HPDE6-E6E7 (cell line): ENCODE data around the gene COA8.

Experiments
- DNase-seq: peaks from one replicate; pipeline ENCODE4 v3.0.0; 2011; ENCODE audit warnings: missing footprints; ENCODE audit errors: extremely low spot score

Gene COA8

DNA sequence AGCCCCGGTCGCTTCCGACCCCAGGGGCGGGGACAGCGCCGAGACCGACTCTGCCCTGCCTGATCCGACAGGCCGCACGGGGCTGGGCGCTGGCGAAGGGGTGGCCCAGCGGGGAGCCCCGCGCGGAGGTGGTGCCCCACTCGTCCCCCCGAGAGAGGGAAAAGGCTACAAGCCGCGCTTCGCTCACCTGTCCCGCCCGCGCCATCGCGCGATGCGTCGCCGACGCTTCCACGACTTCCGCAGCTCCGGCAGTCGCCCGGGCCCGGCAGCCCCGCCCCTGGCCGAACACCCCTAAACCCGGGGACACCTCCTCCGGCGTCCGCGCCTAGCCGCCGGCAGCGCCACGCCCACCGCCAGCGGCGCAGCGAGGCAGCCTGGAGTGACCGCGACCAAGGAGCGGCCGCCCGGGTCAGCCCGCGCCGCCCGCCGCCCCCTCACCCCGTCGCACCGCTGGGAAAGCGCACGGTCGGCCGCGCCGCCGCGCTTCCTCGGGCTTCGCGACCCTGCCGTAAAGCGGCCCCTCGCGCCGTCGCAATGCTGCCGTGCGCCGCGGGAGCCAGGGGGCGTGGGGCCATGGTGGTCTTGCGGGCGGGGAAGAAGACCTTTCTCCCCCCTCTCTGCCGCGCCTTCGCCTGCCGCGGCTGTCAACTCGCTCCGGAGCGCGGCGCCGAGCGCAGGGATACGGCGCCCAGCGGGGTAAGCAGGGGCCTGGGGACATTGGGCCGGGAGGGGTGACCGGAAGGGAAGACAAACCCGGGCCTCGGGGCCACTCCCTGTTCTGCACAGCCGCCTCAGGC, at the start of gene COA8, which contains the start of gene BAG5:
TSS of gene COA8 (plus strand) at position 532 of the 797 bp plus-strand sequence. CDS start at position 574, 42 bp downstream.
TSS of gene BAG5 (minus strand) at position 229 of the 797 bp plus-strand sequence. CDS start 1,493 bp downstream, outside the sequence.
- peak; percentile 82 for DNase-seq

DNA sequence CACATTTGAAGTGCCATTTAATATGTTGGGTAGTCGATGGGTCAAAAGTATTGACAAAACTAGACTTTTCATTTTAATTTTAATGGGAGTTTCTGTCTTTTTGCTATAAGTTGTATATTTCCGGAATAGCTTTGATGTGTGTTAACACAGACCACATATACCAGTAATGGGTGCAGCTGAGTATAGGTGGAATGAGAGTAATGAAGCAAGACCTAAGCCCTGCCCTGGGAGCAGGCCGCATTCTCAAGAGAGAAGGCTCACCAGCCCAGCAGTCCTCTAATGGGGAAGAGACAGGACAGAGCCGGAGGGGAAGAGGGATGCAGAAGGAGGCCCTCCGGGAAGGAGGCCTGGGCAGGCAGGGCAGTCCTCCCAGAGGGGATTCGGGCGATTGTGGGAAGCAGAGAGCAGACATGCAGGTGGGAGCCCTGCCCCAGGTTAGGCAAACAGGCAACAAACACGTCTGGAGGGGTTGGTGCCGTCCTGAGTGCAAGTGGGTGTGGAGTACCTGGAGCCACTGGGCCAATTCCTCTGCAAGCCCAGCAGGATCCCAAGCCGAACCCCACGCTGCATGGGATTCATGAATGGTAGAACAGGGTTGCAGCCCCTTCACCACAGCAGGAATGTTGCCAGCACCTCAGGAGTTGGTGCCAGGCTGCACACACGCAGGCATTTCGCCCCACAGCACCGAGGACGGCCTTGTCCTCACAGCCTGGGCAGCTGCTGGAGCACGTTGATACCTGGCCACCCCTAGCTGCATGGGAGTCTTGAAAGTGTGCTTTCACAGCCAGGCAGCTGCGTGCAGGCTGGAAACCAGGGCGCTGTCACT, 48.0 kb upstream of the COA8 start:
- DNase-seq = no peak

DNA sequence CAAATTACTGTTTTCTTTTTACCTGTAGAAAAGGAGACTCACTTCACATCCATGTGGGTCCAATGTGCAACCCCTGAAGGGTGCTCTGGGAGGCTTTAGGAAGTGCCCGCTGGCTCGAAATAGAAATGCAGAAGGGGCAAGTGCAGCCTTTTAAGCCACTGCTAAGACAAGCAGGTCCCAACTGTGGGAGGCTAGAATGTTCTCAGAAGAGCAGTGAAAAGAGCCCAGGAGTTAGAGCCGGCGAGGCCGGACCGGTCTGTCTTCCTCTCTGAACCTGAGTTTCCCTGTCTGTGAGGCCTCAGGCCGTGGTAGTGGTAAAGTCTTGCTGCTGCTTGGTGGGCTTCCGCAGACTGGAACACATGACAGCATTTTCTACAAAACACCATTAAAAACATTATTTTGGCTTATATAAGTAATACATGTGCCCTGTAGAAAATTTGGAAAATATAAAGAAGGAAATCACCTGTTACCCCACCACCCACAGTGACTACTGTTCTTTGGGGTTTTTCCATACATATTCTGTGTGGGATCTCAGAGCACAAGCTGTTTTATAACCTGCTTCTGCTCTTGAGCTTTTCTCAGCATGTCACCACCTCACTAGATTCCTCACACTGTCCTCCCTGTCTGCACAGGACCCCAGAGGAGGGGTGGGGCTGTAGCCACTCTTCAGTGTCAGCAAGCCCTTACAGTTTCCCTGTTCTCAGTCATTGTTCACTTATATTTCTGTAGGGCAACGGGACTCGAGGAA, 46.2 kb upstream of the COA8 start:
- DNase-seq = no peak

DNA sequence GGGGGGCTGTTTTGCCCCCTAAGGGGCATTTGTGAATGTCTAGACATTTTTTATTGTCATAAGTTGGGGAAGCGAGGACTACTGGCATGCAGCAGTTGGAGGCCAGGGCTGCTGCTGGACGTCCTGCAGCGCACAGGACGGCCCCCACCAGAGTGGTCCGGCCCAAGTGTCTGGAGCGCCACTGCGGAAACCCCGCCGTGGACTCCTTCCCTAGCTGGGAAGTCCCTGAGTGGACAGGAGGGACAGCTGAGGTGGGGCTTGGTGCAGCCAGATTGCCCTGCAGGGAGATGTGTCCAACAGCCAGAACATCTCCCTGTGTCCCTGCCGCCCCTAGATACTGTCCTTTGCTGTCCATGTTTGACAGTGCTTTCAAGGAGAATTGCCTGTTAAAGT, 45.6 kb upstream of the COA8 start:
- no peak for DNase-seq

DNA sequence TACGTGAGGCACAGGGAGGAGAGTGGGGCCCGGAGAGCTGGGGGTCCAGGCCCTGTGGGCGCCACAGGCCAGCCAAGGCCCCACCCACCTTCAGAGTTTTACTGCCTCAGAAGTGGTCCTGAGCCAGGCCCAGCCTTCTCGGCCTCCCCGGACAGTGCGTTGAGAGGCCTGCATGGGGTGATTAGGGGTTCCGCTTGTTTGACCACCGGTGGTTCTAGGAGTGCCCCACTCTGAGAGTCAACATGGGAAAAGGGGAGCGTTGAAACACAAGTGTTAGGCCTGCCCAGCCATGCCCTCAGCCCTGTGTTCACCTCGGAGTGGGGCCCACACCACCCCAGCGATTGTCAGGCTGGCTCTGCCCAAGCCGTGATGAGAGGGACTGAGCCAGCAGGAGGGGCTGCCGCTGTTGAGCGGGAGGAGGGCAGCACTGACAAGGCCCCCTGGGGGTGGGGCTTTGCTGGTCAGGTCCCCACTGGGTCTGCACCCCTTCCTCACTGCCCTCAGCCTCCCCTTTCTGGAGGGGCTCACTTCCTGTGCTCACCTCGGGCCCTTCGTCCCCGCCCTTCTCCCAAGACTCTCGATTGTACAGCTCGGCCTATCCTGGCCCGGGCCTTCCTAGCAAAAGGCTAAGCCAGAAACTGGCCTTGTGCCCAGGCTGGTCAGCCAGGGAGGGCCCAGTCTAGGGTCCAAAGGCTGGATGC, 44.9 kb upstream of the COA8 start:
- DNase-seq = no peak

GRCh38 chr14:103518422-103519042, 44.2 kb upstream of the COA8 start:
- peak; percentile 88 for DNase-seq

DNA sequence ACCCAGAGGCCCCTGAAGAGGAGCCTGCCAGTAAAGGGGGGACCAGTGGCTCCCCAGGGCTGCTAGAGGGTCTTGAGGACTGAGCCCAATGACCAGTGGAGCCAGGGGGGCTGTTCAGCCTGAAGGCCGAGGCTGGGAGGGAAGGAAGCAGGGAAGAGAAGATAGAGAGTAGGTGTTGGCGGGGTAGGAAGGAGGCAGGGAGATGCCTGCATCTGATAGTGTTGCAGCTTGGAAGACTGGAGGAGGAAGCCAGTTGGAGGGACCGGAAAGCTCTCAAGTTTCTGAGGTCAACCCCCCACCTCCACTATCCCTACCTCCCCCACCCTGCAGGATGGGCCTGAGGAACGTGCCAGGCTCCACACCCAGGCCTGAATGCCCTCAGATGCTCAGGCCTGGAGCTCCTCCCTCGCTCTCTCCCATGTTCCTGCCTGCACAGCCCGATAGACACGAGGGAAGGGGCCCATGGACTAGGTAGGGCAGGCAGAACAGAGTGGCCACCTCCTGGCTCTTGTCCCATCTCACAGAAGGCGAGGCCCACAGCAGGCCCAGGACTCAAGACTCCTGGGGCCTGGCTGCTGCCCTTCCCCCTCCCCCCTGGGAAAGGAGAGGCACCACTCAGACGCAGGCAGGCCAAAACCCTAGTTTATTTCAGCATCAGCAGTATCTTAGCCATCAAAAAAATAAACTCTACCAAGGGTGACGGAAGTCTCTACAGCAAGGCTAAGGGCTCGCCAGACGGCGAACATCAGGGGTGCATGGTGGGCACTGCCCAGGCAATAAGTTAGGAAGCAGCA, 43.5 kb upstream of the COA8 start:
- peak; percentile 71 for DNase-seq

GRCh38 chr14:103519837-103520212, 42.9 kb upstream of the COA8 start:
- no peak for DNase-seq

GRCh38 chr14:103520269-103520656, 42.5 kb upstream of the COA8 start:
- DNase-seq = no peak

DNA sequence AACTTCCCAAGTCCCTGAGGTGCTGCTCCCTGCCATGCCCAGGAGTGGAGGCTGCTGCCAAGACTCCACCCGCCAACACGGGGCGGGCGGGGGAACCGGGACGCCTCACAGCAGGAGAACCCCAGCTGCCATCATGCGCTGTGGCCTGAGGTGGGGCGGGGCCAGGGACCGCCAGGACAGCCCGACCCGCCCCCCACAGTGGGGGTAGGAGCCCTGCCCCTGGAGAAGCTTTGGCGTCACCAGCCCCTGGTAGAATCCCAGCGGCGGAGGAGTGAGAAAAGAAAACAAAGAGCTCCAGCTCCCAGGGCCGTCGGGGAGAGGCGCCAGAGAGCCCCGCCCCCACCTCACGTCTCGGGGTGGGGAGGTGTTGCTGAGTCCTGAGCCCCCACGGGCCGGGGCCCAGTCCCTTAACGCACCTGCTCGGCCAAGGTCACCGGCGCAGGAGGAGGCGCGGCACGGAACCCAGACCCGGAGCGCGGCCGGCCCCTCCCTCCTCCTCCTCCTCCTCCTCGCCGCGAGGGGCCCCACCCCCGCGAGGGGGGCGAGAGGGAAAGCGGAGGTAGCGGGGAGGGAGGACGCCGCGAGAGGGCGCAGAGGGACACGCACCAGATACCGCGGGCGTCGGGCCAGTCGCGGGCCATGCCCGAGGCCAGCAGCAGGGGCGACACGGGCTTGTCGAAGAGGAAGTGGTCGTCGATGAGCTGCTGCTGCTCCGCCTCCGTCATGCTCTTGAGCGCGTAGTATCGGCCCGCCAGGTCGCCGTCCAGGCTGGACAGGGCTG, 41.9 kb upstream of the COA8 start:
- no peak for DNase-seq

GRCh38 chr14:103521438-103521950, 41.3 kb upstream of the COA8 start:
- no peak for DNase-seq

DNA sequence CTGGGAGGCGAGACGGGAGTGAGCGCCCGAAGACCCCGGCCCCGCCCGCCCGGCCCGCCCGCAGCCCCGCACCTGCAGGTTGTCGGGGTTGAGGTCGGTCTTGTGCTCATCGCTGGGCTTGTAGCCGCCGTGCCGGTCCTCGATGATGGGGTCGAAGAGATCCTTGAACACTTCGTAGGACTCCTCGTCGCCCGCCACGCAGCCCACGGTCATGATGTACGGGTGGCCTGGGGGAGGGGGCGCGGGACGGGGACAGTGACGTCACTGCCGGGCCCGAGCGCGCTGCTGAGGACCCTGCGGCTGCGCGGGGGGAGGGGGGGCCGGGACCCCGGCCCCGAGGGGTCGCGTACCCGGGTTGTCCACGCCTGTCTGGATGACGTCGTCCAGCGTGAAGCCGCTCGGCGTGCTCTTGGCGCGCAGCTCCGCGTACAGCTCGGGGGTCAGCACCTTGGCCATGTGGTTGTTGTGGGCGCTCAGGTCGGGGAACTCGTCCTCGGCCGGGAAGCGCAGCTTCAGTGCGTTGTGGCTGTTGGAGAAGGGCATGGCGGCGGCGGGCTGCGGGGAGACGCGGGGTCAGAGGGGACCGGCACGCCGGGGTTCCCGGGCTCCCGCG, 40.7 kb upstream of the COA8 start:
- DNase-seq = no peak

GRCh38 chr14:103522649-103523574, 39.8 kb upstream of the COA8 start, which contains the start of gene CKB:
Gene CKB, minus strand, starts transcription at chr14:103522830. Its CDS starts 337 bp downstream, at chr14:103522493.
- peak; percentile 79 for DNase-seq

DNA sequence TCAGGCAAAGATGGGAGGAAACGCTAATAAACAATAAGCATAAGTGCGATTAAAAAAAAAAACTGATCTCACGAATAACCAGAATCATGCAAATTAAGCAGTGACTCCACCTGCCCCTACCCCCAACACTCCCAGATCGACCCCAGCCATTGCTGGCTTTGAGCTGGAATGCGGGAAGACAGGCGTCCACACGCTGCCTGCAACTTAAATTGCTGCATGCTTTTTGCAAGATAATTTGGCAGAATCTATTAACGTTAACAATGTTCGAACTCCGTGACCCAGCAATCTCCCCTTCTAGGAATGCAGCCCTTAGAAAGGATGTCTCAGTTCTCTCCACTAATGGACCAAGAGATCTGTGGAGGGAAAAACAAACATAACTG, 39.2 kb upstream of the COA8 start:
- DNase-seq = no peak

DNA sequence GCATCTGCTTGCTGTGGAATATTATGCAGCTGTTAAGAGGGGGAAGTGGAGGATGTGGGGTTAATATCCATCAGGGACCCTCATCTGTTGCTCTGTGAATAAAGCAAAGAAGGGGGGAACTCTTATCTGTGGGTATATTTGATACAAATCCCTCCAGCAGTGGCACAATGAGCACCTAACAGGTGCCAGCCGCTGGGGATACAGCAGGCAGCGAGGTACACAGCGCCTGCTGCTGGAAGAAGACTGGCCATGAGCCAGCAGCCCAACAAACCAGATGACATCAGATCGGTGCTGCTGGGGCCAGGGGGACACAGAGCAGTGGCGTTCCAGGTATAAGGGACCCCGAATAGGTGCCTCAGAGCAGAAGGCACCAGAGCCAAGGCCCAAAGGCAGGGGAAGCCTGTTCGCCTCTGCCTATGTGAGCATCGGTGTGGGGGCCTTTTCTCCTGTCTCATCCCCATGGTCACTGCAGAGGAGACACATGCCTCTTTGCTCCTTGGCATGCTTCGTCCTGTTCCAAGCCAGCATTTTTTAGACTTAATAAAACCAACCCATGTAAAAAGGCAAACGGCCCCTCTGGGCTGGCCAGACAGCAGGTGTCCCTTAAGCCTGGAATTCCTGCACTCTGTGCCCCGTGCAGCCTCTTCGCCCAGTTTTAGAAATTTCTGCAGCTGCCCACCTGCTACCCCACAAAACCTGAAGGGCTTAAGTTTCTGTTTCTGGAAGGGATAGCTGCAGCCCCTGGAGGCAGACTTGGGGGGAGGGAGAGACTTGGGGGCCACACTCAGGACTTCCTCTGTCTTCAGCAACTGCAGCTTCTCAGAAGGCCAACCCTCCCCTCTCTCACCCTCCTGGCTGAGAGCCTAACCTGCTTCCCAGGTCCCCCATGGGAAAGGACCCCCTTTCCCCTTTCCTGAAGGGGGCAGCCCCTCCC, 38.5 kb upstream of the COA8 start:
- DNase-seq = no peak
